Erythroblast (primary cell): ENCODE results near the gene STARD5.

Source experiments
- GATA1 ChIP-seq: IDR thresholded peaks from 2 replicates; pipeline ENCODE4 v1.6.1; 2011; ENCODE audit warnings: low read depth, mild to moderate bottlenecking, control low read depth, low read length, moderate library complexity
- POLR2A ChIP-seq: IDR thresholded peaks from 2 replicates; pipeline ENCODE4 v1.6.1; 2011; ENCODE audit warnings: mild to moderate bottlenecking, low read length

DNA sequence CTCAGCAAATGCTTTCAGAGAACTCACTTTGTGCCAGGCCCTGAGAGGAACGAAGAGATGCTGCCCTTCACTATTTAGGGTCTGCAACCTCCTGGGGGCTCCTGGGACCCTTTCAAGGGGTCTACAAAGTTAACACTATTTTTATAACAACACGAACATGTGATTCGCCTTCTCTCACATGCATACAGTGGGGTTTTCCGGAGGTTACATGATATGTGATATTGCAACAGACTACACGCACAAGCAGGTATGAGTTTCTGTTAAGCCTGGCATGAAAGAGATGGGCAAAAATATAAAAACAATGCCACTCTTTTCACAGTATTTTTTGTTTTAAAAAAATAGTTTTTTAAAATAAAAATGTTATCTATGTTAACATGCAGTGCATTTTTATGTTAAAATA, 10.3 kb downstream of the STARD5 start:
- TF ChIP-seq POLR2A = no peak
- no peak for TF ChIP-seq GATA1
